GM20431 (cell line): ENCODE data around the gene RABL6.

Source experiments
- in situ Hi-C: fragments of 300-500 bp; cut with MseI, MboI; formaldehyde crosslinking; loops from one replicate; pipeline ENCODE4 v1.15.0; 2020; ENCODE audit warnings: low sequenced_read_pairs; ENCODE audit not compliant: unreplicated experiment

RABL6 gene

DNA sequence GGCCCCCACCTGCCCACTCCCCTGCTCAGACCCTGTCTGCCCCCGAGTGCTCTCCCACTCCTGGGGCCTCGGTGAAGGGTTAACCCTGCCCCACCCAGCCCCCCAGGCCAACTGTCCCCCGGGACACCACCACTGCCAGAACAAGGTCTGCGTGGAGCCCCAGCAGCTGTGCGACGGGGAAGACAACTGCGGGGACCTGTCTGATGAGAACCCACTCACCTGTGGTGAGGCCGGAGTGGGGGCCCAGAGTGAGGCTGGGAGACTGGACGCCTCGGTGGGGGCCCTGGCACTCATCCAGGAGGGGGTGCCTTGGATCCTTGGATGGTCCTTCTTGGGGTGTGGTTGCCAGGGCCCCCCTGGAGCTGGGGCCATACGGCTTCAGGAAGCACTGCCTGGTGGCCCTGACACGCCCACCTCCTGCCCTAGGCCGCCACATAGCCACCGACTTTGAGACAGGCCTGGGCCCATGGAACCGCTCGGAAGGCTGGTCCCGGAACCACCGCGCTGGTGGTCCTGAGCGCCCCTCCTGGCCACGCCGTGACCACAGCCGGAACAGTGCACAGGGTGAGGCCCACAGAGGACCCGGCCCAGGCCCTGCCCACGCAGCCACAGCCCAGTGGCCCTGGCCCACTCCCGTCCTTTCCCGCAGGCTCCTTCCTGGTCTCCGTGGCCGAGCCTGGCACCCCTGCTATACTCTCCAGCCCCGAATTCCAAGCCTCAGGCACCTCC, 46.5 kb downstream of the RABL6 start:
- in situ Hi-C loops: no loop called here

DNA sequence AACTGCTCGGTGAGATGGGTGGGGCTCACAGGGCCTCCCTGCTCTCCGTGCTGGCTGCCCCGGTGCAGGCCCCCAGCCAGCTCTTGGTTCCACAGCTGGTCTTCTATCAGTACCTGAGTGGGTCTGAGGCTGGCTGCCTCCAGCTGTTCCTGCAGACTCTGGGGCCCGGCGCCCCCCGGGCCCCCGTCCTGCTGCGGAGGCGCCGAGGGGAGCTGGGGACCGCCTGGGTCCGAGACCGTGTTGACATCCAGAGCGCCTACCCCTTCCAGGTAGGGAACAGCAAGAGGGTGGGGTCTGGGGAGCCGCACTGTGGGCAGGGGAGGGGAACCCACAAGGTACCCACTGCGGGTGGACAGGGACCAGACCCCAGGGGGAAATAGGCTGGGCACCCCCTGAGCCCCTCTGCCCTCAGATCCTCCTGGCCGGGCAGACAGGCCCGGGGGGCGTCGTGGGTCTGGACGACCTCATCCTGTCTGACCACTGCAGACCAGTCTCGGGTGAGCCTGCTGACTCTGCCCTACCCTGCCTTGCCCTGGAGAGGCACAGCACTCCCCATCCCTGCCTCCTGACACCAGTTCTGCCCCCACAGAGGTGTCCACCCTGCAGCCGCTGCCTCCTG, 47.2 kb downstream of the RABL6 start:
- in situ Hi-C loops: no loop called here

DNA sequence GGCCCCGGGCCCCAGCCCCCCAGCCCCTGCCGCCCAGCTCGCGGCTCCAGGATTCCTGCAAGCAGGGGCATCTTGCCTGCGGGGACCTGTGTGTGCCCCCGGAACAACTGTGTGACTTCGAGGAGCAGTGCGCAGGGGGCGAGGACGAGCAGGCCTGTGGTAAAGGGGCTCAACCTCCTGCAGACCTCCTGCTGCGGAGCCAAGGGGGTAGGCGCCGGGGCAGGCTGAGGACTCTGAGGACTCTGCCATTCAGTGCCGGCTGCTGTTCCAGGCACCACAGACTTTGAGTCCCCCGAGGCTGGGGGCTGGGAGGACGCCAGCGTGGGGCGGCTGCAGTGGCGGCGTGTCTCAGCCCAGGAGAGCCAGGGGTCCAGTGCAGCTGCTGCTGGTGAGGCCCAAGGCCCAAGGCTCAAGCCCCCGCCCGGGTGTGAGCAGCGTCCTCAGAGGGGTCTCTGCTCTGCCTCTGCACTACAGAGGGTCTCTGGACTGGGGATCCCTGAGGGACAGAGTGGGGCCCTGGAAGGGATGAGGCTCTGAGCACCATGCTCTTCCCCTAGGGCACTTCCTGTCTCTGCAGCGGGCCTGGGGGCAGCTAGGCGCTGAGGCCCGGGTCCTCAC, 47.8 kb downstream of the RABL6 start:
- in situ Hi-C loops: no loop called here

DNA sequence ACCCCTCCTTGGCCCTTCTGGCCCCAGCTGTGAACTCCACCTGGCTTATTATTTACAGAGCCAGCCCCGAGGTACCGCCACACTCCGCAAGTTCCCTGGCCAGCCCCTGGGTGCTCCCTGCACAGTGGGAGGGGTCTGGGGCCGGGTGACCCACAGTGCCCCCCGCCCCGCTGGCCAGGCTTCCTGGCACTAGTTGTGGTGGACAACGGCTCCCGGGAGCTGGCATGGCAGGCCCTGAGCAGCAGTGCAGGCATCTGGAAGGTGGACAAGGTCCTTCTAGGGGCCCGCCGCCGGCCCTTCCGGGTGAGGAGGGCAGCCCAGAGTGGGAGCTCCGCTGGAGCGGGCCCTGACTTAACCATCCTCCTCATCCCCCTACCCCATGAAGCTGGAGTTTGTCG, 48.3 kb downstream of the RABL6 start:
- in situ Hi-C loops: no loop called here

DNA sequence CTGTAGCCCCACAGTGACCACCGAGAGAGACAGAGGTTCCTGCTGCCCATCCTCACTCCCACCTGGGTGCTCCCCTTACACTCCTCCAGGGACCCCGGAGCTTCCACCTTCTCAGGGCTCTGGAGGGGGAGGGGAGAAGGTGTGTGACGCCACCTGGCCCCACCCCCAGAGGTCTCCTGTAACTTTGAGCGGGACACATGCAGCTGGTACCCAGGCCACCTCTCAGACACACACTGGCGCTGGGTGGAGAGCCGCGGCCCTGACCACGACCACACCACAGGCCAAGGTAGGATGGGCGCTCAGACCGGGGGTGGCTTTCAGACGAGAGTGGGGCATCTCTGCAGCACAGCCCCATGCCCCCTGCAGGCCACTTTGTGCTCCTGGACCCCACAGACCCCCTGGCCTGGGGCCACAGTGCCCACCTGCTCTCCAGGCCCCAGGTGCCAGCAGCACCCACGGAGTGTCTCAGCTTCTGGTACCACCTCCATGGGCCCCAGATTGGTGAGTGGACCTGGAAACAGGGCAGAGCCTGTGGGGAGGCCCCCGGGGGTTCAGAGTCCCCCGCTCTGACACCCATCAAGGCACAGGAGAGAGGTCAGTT, 48.9 kb downstream of the RABL6 start:
- in situ Hi-C loops: no loop called here

DNA sequence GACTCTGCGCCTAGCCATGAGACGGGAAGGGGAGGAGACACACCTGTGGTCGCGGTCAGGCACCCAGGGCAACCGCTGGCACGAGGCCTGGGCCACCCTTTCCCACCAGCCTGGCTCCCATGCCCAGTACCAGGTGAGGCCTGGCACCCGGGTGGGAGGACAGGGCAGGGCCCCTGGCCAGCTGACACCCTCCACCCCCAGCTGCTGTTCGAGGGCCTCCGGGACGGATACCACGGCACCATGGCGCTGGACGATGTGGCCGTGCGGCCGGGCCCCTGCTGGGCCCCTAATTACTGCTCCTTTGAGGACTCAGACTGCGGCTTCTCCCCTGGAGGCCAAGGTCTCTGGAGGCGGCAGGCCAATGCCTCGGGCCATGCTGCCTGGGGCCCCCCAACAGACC, 49.4 kb downstream of the RABL6 start:
- in situ Hi-C loops: no loop called here

DNA sequence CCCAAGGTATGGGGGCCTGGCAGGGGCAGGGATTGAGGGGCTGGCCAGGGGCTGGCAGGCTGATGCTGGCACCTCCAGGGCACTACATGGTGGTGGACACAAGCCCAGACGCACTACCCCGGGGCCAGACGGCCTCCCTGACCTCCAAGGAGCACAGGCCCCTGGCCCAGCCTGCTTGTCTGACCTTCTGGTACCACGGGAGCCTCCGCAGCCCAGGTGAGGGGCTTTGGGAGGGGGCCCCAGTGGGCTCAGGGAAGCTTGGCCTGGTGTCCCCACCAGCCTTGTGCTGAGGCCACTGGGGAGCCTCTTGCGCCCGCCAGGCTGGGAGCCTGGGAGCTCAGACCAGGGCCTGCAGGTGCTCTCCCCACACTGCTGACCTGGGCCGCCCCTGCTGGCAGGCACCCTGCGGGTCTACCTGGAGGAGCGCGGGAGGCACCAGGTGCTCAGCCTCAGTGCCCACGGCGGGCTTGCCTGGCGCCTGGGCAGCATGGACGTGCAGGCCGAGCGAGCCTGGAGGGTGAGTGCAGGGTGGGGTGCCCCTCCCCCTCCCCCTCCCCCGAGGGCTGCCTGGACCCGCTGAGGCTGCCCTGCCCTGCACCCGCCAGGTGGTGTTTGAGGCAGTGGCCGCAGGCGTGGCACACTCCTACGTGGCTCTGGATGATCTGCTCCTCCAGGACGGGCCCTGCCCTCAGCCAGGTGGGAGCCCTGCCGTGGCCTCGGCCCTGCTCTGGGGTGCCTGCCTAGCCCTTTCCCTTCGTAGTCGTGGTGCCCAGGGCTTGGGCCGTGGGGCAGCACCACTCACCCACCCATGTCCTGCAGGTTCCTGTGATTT, 50.0 kb downstream of the RABL6 start:
- in situ Hi-C loops: no loop called here

DNA sequence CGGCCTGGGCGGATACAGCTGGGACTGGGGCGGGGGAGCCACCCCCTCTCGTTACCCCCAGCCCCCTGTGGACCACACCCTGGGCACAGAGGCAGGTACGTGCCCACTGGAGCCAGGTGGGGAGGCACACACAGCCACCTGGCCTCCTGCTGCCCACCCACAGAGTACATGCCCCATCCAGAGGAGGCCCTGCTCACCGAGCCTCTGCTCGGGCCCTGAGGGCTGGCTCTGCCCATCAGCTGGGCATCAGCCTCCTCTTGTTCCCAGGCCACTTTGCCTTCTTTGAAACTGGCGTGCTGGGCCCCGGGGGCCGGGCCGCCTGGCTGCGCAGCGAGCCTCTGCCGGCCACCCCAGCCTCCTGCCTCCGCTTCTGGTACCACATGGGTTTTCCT, 50.7 kb downstream of the RABL6 start:
- in situ Hi-C loops: no loop called here

DNA sequence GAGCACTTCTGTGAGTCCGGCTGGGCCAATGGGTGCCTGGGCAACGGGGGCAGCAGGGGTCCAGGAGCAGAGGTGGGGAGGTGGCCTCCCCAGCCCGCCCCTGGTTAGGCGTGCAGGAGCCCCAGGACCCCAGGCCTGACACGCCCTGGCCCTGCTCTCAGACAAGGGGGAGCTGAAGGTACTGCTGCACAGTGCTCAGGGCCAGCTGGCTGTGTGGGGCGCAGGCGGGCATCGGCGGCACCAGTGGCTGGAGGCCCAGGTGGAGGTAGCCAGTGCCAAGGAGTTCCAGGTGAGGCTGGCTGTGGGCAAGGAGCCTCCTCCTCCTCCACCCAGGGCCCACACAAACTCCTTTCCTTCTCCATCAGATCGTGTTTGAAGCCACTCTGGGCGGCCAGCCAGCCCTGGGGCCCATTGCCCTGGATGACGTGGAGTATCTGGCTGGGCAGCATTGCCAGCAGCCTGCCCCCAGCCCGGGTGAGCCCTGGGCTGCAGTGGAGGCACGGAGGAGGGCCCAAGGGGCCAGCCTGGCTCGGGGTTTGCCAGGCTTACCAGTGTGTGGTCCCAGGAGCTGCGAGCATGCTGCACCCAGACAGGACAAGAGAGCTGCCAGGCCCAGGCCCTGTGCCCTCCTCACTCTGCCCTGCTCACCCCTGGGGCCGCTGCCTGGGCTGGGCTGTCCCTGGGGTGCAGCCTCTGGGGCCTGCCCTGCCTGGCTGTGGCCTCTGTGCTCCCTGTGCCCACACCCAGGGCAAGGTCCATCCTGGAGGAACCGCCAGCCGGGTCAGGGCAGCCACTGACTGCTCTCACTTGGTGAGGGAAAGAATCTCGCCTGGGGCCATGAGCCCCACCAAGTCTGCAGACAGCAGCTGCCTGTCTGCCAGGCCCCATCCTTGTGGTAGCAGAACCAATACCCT, 51.4 kb downstream of the RABL6 start:
- in situ Hi-C loops: no loop called here

DNA sequence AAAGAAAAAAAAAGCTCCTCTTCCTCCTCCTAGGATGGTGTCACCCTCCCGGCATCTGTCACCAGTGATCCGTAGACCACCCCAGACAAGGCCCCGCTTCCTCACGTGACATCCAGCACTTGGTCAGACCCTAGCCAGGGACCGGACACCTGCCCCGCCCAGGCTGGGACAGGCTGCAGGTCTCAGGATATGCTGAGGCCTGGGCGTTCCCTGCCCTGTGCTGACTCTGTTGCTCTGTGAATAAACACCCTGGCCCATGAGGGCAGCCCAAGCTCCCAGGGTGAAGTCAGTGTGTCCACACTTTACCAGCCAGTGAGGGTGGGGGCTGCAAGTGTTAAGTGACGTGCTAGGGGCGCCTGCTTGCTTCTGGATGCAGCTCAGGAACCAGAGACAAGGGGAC, 52.8 kb downstream of the RABL6 start:
- in situ Hi-C loops: no loop called here

DNA sequence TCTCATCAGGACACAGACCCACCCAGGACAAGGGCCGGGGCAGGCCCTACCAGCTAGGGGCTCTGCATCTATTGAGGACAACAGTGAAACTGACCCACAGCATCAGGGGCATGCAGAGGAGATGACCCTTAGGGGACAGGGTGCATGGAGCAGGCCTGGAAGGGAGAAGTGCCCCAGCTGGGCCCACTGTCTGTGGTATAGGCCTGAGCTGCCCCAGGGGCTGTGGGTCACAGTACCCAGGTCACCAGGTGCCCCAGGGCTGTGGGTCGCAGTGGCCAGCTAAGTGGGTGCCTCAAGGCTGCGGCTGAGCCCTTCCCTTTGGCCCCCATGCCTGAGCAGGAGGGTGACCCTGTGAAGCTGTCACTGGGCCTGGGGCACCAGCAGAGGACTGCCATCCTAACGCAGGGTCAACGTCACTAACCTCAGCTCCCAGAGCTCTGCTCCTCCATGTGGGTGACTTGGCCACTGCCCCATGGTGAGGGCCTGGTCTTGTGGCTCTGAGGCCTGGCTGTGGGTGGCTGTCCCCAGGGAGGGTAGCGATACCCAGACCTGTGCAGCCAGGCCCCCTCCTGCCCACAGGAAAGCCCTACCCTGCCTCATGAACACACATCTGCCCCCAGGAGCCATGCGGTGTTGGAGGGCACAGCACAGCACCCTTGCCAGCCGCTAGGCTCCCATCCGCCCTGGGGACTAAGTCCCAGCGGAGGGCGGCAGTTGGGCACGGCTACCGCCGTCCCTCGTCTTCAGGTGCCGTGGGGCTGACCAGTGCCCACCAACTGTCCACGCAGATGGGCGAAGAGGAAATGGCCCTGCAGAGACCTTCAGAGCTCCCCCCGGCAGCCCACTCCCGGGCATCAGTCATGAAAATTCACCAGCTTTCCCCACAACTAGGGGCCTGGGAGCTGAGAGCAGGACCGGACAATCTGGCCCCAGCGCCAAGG, 53.5 kb downstream of the RABL6 start:
- in situ Hi-C loops: no loop called here

DNA sequence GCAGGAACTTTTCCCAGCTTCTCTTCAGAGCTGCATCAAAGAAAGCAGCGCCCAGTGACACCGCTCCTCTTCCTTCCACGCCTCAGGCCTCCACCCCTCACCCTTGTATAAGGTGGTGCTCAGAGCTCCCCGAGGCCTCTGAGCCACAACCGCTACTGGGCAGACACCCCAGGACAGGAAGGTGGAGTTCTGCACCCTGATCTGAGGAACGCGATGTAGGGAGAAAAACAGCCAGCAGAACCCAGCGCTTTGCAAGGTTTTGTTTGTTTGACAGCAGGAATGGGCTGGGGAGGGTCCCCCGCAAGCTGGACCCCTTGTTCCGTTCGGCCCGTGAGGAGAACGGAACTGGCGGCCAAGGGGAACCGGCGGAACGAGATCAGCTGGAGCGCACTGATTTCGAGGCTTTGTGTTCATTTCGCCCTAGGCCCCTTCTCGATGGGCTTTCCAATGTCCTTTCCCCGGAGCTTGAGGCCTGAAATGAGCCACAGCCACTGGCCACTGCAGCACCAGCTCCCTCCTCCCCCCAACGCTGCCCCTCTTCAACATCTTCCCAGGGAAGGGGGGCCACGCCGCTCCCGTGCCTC, 54.2 kb downstream of the RABL6 start:
- in situ Hi-C loops: no loop called here

DNA sequence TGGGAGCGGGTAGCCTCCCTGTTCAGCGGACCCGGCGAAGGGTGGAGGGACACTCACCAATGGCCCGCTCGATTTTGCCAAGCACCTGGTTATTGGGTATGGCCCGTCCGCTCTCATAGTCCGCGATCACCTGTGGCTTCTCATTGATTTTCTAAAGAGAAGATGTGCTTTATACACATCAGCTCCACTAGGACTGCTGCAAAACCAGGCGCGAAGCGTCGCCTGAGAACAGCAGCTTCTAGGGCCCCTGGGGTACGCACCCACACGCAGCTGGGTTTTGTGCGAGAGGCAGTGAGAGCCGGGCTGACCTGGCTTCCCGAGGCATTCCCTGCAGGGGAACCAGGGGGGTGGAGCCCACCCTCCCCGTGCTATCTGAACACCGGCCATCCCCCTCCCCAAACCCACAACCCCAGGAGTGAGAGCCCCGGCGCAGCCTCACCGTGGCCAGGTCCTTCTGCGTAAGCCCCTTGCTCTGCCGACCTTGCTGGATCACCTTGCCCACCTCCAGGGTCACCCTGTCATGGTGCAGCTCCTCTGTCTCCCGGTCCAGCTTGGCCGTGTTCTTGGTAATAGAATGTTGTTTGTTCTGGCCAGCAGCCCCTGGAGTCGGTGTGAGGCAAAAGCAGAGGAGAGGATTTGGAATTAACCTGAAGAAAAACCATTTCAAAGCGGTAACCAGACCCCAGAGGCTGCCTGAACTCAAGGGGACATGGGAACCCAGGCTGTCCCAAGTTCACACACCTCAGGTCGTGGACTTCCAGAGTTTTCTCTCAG, 55.3 kb downstream of the RABL6 start:
- in situ Hi-C loops: no loop called here

DNA sequence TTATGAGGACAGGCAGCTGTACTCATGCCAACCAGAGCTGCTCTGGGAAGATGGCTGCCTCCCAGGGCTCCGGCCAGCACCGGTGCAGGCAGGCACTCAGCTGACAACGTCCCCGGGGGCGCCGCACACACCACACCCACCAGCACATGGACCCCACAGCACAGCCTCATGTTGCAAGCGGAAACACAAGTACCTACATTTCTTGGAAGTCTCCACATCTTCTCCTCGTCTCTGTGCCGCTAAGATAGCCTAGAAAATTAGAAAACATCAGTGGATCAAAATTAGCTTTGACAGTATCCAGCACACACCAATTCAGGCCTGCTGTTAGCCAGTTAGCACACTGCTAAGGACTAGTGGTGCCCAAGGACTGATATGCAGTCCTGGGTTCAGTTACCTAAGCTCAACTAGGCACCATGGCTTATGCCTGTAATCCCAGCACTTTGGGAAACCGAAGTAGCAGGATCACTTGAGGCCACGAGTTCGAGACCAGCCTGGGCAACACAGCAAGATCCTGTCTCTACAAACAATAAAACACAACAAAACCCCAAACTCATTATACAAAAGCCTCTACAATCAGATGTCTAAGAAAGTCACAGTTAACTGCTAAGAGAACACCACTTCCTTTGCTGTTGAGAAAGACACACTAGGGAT, 56.0 kb downstream of the RABL6 start:
- in situ Hi-C loops: no loop called here

DNA sequence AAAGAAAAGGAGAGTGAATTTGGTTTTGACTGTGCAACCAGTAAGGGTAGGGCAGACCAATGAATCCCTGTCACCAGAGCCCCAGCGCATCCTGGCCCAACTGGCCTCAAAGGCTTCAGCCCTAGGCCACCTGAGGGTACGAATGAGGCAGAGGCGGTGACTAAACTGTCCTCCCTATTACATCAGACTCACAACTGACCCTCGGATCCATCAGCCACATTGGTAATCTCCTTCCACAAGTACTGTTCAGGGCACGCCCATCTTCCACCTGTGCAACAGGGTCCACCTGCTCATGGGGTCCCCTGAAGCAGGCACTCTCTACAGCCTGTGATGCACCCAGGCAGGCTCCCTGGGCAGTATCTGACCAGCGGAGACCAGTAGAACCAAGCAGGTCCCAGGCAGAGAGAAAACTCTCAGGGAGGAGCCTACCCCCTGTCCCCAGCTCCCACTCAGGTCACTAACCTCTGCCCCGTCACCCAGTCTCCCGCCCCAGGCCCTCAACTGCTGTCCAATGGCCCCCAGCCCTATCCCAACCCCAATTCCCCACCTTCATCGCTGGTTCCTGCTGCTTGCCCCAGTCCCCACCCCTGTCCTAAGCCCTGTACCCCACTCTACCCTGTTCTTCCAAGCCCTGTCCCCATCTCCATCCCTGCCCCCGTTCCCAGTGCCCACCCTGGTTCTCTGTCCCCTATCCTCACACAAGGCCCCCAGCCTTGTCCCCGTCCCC, 57.5 kb downstream of the RABL6 start:
- in situ Hi-C loops: no loop called here

DNA sequence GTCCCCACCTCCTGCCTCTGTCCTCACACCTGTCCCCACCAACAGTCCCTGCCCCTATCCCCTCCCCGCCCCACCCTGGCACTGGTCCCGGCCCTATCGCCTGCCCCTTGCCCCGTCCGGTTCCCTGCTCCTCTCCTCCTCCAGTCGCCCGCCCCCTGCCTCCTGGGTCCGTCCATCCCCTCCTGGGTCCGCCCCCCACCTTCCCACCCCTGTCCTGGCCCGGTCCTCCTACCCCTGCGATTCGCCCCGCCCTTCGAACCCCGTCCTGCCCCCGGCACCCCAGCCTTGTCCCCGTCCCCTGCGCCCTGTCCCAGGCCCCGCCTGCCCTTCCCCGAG, 58.0 kb downstream of the RABL6 start:
- in situ Hi-C loops: no loop called here
